GM10847 (cell line): ENCODE data around the gene SLC41A1.

Experiments
- POLR2A ChIP-seq: IDR thresholded peaks from 2 replicates; pipeline ENCODE4 v1.6.1; 2011; ENCODE audit not compliant: insufficient read length; ENCODE audit errors: extremely low read depth

Gene SLC41A1

DNA sequence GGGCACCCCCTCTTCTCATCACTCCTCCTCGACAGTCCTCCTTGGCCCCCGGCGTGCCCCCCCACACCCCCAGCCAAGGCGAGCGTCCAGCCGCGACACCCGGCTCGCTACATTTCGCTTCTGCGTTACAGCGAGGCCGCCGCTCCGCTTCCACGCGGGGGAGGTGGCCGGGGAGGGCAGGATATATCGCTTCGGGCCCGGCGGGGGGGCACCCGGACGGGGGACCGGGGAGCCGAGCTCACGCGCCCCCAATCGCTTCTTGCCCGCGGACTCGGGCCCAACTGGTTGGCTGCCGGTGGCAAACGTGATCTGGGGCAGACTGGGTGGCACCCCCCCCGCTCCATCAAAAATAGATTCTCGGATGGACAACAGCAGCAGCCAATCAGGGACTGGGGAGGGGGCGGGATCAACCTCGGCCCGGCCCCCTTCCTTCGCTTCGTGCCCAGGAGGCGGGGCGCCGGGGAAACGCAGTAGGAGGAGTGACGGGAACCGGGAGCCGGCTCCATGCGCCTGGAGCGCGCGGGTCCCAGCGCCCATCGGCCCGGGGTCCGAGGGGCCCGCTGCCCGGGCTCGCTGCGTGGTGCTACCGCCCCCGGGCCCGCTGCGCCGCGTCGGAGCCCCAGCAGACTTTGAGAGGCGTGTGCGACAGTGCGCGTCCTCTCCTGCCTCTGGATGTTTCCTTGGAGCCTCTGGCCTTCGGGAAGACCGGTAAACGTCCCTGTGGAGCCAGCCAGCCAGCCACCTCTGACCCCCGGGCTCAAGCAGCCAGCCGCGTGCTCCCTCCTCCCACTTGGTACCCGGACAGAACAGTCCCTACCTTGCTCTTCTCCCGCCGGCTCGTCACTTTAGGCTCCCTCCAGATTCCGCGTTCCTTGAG, at the start of gene SLC41A1:
SLC41A1 (minus strand) TSS at position 321 of the 877 bp plus-strand sequence. CDS start 2,757 bp downstream, outside the sequence.
- no peak for TF ChIP-seq POLR2A

DNA sequence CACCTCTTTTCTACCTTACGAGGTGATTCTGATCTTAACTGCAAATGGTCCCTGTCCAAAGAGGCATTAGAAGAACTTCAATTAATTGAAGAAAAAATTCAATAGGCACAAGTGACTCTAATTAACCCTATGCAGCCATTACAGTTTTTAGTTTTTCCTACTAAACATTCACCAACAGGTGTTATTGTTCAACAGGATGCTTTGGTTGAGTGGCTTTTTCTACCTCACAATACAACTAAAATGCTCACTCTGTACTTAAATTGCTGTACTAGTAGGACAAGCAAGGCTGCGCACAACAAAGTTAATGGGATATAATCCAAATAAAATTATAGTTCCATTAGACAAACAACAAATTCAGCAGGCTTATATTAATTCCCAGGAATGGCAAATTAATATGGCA, 48.5 kb upstream of the SLC41A1 start:
- TF ChIP-seq POLR2A: no peak

DNA sequence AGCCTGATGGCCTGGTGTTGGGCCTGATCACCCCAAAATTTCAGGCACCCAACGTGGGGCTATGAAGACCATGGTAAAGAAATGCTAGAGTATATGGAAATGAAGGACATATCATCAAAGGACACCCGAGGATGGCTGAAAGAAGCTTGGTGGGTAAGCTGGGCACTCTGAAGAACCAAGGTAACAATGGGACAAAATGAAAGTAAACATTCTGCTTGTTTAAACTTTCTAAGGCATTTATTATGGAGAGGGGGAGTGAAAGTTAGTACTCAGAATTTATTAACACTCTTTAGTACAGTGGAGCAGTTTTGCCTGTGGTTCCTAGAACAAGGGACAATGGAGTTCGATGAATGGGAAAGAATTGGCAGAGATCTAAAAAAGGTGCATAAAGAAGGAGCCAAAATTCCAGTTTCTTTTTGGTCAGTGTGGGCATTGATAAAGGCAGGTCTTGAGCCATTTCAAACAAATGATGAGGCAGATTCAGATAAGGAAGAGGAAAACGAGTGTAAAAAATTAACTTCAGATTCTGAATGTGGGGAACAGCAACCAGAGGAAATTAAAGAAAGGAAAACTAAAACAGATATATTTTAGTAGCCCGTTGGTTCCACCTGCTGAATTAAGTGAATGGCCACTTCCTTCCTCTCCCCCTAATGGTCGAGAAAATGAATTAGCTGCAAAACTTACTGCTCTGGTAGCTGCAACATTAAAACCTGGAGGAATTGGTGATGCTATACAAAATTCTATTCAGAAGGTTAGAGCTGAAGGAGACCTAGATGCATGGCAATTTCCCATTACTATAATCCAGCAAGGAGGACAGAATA, 45.4 kb upstream of the SLC41A1 start:
- TF ChIP-seq POLR2A: no peak

DNA sequence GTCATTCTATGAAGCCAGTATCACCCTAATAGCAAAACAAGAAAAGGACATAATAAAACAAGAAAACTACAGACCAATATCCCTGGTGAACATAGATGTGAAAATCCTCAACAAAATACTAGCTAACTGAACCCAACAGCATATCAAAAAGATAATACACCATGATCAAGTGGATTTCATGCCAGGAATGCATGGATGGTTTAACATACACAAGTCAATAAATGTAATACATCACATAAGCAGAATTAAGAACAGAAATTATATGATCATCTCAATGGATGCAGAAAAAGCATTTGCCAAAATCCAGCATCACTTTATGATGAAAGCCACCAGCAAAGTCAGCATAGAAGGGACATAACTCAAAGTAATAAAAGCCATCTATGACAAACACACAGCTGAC, 43.4 kb upstream of the SLC41A1 start:
- TF ChIP-seq POLR2A: no peak

DNA sequence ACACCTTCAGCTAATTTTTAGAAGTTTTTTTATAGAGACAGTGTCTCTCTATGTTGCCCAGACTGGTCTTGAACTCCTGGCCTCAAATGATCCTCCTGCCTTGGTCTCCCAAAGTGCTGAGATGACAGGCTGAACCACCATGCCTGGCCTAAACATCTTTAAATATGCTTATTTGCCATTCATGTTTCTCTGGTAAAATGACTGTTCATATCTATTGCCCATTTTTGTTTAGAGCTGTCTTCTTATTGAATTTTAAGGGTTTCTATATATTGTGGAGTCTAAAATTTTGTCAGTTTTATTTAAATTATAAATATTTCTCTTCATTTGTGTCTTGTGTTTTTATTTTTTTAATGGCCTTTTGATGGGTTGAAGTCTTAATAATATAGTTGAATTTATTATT, 40.0 kb upstream of the SLC41A1 start:
- TF ChIP-seq POLR2A: no peak

DNA sequence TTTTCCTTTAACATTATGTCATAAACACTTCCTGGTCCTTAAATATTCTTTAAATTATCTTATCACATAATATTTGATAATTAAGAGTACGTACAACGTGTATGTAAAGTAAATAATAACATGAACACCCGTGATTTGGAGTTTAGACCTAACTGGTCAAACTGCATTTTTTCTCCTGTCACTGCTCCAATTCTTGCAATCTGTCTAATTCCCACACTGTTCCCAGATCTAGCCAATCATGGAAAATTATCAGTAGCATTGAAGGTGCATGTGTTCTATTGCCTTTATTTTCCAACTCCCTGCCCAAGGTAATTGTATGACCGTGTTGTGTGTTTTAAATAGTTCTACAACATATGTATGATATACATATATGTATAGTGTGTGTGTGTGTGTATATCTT, 39.0 kb upstream of the SLC41A1 start:
- TF ChIP-seq POLR2A: no peak

DNA sequence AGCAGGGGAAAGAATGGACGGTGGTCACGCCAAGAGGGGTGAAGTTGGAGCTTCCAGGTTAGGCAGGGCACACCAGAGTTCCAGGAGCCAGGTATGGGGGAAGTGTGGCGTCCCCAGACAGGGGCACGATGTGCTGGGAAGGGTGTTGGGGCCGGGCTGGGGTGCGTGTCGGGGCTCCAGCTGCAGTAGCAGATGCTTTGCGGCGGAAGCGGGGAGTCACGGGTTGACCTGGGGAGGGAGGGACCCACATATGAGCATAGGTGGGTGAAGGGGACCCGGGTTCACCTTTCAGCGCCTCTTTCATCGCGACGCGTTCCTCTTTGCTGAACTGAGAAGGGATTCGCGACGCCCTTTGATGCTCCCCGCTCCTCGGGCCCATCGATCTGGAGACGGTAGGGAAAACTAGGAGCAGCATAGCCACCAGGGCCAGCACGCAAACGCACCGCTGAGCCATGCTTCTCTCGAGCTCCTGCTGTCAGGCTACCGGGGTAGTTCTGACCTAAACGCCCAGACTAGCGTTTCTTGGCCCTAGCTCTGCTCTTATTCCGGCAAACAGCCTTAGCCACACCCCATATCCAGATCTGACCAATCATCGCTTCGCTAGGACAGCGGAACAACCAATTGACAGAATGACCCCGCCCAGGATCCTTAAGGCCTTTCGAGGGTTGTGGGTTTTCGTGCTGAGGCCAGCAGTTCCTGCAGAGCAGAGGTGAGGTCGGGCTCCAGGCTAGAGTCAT, 36.8 kb upstream of the SLC41A1 start, which contains the start of gene PM20D1:
PM20D1 (minus strand) TSS at position 514 of the 737 bp plus-strand sequence; CDS start at position 454, 60 bp downstream.
- no peak for TF ChIP-seq POLR2A

DNA sequence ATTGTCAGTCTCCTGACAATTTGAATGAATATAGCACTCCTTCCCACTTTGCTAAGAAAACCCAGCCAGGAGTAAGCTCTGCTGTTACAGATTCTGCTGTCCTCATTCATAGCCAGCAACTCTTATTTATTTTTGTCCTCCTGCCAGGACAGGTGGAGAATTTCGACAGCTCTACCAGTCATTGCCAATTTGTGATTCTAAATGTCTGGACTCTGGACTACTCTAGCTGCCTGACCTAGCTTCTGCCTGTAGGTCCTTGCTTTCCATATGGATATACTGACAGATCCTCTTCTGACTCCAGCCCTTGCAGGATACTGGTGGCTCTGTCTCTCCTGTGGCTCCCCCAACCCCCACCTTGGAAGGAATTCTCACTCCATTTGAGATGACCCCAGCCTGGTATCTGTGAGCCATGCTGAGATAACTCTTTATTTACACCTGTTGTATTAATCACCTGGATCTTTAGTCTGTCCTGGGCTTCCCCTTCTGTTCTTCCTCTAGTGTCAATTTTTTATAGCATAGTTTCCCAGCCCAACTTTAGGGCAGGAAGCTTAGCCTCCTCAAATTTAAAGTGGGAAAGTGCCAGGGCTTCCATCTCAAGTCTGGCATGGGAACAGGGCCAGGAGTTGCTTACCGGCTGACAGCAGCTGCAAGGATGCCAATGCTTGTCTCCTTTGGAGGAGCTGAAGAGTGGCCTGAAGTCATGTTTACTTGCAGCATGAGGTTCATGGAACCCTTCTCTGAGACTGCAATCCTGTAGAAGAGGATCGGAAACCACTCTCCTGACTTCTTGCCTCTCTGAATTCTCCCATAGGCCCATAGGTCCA, 30.2 kb upstream of the SLC41A1 start:
- TF ChIP-seq POLR2A: no peak

DNA sequence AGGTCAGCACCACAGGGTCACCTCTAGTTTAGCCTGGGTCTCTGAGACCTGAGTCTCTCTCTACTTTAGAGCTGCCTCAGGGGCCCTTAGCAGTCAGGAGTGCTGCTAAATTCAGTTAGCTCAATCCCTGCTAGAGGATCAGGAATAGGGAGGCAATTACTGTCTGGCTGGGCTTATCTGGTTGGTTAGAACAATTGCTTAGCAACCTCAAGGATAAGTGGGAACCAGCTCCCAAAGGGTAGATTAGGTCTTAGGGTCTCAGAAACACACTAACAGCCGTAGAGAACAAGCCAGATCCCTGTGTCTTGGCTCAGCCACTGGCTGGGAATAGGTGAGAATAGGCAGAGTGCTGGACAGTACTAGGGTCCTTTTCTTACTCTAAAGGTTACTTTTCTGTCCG, 29.2 kb upstream of the SLC41A1 start:
- no peak for TF ChIP-seq POLR2A

DNA sequence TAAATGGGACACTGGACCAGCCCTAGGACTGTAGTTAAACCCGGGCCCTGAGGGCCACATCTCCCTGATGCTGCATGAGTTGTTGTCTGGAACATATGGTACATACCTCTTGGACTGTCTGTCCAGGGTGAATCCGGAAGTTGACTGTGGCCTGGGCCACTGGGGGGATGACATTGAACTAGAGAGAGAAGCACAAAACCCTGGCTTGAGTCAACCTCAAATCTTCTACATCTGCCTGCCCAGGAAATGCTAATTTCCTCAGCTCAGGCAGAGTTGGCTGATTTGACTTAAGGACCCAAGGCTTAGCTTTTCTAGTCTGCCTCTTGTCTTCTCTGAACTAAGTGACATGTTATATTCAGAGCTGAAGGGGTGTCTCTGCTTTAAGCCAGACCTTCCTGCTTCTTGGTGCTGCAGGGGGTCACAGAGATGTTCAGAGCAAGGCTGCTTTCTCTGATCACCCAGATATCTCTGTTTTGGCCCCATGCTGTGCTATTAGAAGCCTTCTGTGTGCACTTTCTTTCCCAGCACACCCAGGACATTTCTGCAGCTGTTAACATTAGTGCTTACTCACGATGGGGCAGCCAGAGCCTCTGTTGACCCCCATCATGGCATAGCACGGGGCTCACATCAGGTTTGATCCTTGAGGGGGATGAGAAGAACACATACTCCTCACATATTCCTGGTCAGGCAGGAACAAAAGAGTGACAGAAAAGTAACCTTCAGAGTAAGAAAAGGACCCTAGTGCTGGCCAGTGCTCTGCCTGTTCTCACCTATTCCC, 27.3 kb upstream of the SLC41A1 start:
- TF ChIP-seq POLR2A: no peak

DNA sequence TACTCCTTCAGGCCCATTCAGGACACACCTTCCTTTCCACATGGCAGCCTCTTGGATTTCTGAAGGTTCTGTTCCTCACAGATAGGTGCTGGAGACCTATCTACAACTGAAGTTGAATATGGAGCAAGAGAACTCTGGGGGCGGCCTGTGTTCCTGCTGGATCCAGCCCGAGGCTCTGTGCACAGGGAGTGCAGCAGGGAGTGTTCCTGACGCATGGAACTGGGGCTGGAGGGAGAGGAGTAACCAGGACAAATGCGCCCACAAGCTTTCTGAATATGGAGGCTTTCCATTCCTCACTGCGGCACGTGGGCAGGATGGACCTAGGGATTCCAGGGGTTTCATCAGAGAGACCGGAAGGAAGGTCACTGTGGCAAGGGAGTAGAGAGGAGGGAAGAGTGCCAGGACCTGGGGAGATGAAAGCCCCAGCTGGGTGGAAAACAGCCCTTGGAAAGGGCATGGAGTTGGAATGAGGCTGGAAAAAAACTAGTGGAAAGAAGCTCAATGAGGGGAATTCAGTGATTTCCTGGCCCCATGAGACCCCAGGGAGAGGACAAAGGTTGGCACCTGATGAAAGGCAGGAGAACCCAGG, 24.5 kb upstream of the SLC41A1 start:
- no peak for TF ChIP-seq POLR2A

DNA sequence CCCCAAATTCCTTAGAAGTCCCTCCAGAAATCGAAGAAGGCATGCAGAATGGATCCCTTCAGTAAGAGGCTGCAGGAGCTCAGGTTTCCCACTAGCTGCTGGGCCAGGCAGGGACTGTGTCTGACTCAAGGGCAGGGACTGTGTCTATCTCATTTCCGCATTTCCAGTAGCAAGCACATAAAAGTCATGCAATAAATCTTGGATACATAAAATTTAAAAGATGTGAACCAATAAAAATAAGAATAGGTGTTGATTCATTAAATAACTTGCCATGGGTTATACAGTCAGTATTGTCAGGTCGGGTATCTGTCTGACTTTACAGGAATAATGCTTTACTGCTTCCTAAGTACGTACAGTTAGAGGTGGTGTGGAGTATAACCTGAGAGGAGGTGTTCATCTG, 21.8 kb upstream of the SLC41A1 start:
- no peak for TF ChIP-seq POLR2A

DNA sequence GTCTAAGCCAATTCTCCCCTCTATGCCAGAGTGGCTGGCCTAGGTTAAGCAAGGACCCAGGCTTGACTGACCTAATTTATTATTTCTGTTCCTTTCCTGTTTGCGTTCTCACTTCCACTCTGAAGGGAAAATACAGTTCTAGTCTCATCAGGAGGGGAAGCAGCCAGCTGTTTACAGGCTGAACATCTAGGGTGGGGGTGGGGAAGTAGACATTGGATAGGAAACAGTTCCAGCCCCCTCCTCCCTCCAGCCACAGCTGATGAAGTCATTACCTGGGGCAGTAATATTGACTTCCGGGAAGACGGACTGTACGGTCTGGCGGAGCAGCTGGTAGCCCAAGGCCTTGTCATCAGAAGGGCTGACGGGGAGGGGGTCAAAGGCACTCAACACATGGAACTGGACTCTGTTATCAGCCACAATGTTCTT, 19.3 kb upstream of the SLC41A1 start:
- no peak for TF ChIP-seq POLR2A
